BLaER1 treated with 17β-estradiol and CSF1 and Interleukin-3, amounts not matched to agents 10 nM and 100 nM (cell line): ENCODE measurements around the gene ARSG.
A peak's percentile ranks its signal among the peaks of the same experiment; 100 is the strongest.

Experiments used
- H3K27ac ChIP-seq, 11 experiments: shearing (Covaris generic); formaldehyde crosslinking; 2 replicates each; pipeline ENCODE4 v1.8.1; 2022
- H3K27me3 ChIP-seq, 11 experiments: shearing (Covaris generic); formaldehyde crosslinking; 2 replicates each; pipeline ENCODE4 v1.8.1; 2022
- H3K36me3 ChIP-seq, 11 experiments: shearing (Covaris generic); formaldehyde crosslinking; 2 replicates each; pipeline ENCODE4 v1.8.1; 2022
- H3K4me1 ChIP-seq, 10 experiments: shearing (Covaris generic); formaldehyde crosslinking; 2 replicates each; pipeline ENCODE4 v1.8.1; 2022
- H3K4me2 ChIP-seq, 11 experiments: shearing (Covaris generic); formaldehyde crosslinking; 2 replicates each; pipeline ENCODE4 v1.8.1; 2022
- H3K4me3 ChIP-seq, 10 experiments: shearing (Covaris generic); formaldehyde crosslinking; 2 replicates each; pipeline ENCODE4 v1.8.1; 2022
- H3K9ac ChIP-seq, 11 experiments: shearing (Covaris generic); formaldehyde crosslinking; 2 replicates each; pipeline ENCODE4 v1.8.1; 2022
- H3K9me3 ChIP-seq, 11 experiments: shearing (Covaris generic); formaldehyde crosslinking; replicated peaks in 1 of 11; 2 replicates each; pipeline ENCODE4 v1.8.1; 2022
- H4K20me1 ChIP-seq, 11 experiments: shearing (Covaris generic); formaldehyde crosslinking; 2 replicates each; pipeline ENCODE4 v1.8.1; 2022
- Cebpa-rat ChIP-seq, 11 experiments: shearing (Covaris generic); IDR thresholded peaks; 2 replicates each; pipeline ENCODE4 v1.8.1; 2022

ARSG gene

GRCh38 chr17:68391561-68392268 lies 100.4 kb downstream of the ARSG start:
- peaks cover 0 to 33% (median 28%) of the 10 kb centered on the region in 10 experiments; a peak in 18 of 20 replicates for H3K4me1 ChIP-seq
- H4K20me1 ChIP-seq: no peaks in the 10 kb centered on the region
- peaks cover 14 to 25% (median 20%) of the 10 kb centered on the region in 11 experiments for H3K9me3 ChIP-seq
- H3K27me3 ChIP-seq: no peaks in the 10 kb centered on the region
- H3K27ac ChIP-seq: no peak overlapping the region
- peaks cover 0 to 12% (median 9%) of the 10 kb centered on the region in 11 experiments; a peak in 11 of 22 replicates for H3K36me3 ChIP-seq
- no peak overlapping the region for H3K4me2 ChIP-seq
- H3K4me3 ChIP-seq: no peak overlapping the region
- TF ChIP-seq Cebpa-rat (IDR thresholded peaks at IDR 0.05): no peak
- H3K9ac ChIP-seq: no peak overlapping the region

- H3K27ac ChIP-seq: no peak overlapping the region
- peaks cover 16 to 38% (median 37%) of the 10 kb centered on the region in 10 experiments for H3K4me1 ChIP-seq
- peaks cover 0 to 12% (median 9%) of the 10 kb centered on the region in 11 experiments; a peak in 11 of 22 replicates for H3K36me3 ChIP-seq
- no peak for TF ChIP-seq Cebpa-rat (IDR thresholded peaks at IDR 0.05)
- H3K4me2 ChIP-seq: no peak overlapping the region
- no peaks in the 10 kb centered on the region for H3K27me3 ChIP-seq
- peaks cover 14 to 25% (median 20%) of the 10 kb centered on the region in 11 experiments for H3K9me3 ChIP-seq
- H3K9ac ChIP-seq: no peak overlapping the region
- 0 out of 20 replicates have a peak overlapping the region, but pooled peaks of 1 of the 10 experiments have one; percentile 8 for H3K4me3 ChIP-seq
- H4K20me1 ChIP-seq: no peaks in the 10 kb centered on the region
Measured at GRCh38 chr17:68394608-68395331, 103.5 kb downstream of the ARSG start.

DNA sequence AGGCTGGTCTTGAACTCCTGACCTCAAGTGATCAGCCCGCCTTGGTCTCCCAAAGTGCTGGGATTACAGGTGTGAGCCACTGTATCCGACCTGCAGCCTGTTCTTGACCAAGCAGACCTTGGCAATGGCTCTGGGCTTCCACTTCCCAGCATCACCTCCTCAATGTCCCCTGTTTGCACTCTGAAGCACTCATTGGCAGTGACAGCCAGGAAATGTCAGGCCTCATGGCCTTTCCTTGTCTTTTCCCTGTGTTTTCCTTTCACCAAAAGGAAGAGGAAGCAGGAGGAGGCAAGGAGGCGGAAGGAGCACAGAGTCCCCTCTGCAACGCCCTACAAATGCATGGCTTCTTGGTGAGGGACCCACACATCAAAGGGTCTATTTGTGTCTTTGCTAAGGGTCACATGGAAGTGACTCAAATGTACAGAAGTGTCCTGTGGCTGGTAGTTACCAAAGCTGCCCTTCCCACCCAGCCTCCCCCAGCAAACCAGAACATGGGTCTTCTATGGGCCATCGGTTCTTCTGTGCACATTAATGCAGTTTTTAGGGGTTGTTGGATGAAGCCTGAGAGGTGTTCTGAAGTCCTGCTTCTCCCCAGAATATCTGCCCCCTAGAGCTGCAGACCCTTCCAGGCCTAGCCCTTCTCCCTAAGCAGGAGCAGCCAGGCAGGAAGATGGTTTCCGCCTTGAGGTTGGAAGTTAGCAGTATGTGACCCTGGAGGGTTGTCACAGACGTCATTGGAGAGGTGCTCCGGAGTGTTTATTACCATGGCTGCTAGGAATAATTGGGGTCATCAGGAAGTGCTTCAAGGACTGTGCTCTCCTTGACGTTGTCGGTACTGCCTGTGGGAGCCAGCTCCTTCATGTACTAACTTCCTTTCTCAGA lies 105.2 kb downstream of the ARSG start:
- Histone ChIP-seq H3K9me3 (peaks cover 14 to 25% (median 20%) of the 10 kb centered on the region in 11 experiments), H3K4me2 (peak overlapping the region; percentile 8 to 91 (median 82); a peak in 21 of 22 replicates), H3K4me1 (peaks cover 26 to 55% (median 51%) of the 10 kb centered on the region in 10 experiments), H3K27me3 (no peaks in the 10 kb centered on the region), H3K27ac (peak overlapping the region in 5 of 11 experiments; percentile 2 to 61 (median 46); a peak in 8 of 22 replicates), H3K4me3 (no peak overlapping the region), H3K36me3 (peaks cover 0 to 12% (median 9%) of the 10 kb centered on the region in 11 experiments; a peak in 11 of 22 replicates), H4K20me1 (no peaks in the 10 kb centered on the region), H3K9ac (peak overlapping the region in 3 of 11 experiments; percentile 6 to 49 (median 48); a peak in 7 of 22 replicates)
- TF ChIP-seq Cebpa-rat (IDR thresholded peaks at IDR 0.05): no peak

GRCh38 chr17:68397108-68397536 lies 105.8 kb downstream of the ARSG start:
- Histone ChIP-seq H3K4me3 (no peak overlapping the region), H3K27ac (peak overlapping the region in 6 of 11 experiments; percentile 2 to 61 (median 42); a peak in 9 of 22 replicates), H3K4me1 (peaks cover 26 to 56% (median 51%) of the 10 kb centered on the region in 10 experiments), H4K20me1 (no peaks in the 10 kb centered on the region), H3K27me3 (no peaks in the 10 kb centered on the region), H3K9ac (peak overlapping the region in 3 of 11 experiments; percentile 6 to 49 (median 48); a peak in 7 of 22 replicates), H3K36me3 (peaks cover 0 to 12% (median 9%) of the 10 kb centered on the region in 11 experiments; a peak in 11 of 22 replicates), H3K4me2 (peak overlapping the region; percentile 8 to 91 (median 82); a peak in 21 of 22 replicates), H3K9me3 (peaks cover 14 to 25% (median 20%) of the 10 kb centered on the region in 11 experiments)
- no peak for TF ChIP-seq Cebpa-rat (IDR thresholded peaks at IDR 0.05)

GRCh38 chr17:68398691-68399637 lies 107.7 kb downstream of the ARSG start:
- H3K27ac ChIP-seq: peak overlapping the region in 10 of 11 experiments; percentile 31 to 93 (median 69); a peak in 19 of 22 replicates
- peaks cover 26 to 61% (median 54%) of the 10 kb centered on the region in 10 experiments for H3K4me1 ChIP-seq
- no peak overlapping the region for H3K4me3 ChIP-seq
- peaks cover 14 to 25% (median 18%) of the 10 kb centered on the region in 11 experiments for H3K9me3 ChIP-seq
- H3K27me3 ChIP-seq: no peaks in the 10 kb centered on the region
- H4K20me1 ChIP-seq: no peaks in the 10 kb centered on the region
- H3K9ac ChIP-seq: peak overlapping the region in 9 of 11 experiments; percentile 2 to 82 (median 59); a peak in 13 of 22 replicates
- H3K4me2 ChIP-seq: peak overlapping the region; percentile 63 to 95 (median 83)
- TF ChIP-seq Cebpa-rat (IDR thresholded peaks at IDR 0.05): peak in 4 of 11 experiments; percentile 43 to 82 (median 60); a peak in 6 of 22 replicates
- peaks cover 0 to 12% (median 9%) of the 10 kb centered on the region in 11 experiments; a peak in 11 of 22 replicates for H3K36me3 ChIP-seq

- H3K4me1 ChIP-seq: peaks cover 26 to 61% (median 54%) of the 10 kb centered on the region in 10 experiments
- no peaks in the 10 kb centered on the region for H3K27me3 ChIP-seq
- TF ChIP-seq Cebpa-rat (IDR thresholded peaks at IDR 0.05): 0 out of 22 replicates have a peak, but pooled peaks of 1 of the 11 experiments have one; percentile 28
- H4K20me1 ChIP-seq: no peaks in the 10 kb centered on the region
- H3K4me2 ChIP-seq: peak overlapping the region; percentile 63 to 95 (median 83)
- peaks cover 0 to 7% (median 6%) of the 10 kb centered on the region in 11 experiments; a peak in 11 of 22 replicates for H3K36me3 ChIP-seq
- H3K9ac ChIP-seq: peak overlapping the region; percentile 2 to 82 (median 45); a peak in 14 of 22 replicates
- peaks cover 10 to 24% (median 15%) of the 10 kb centered on the region in 11 experiments for H3K9me3 ChIP-seq
- no peak overlapping the region; a peak in 1 of 20 replicates for H3K4me3 ChIP-seq
- H3K27ac ChIP-seq: peak overlapping the region in 10 of 11 experiments; percentile 13 to 93 (median 66); a peak in 16 of 22 replicates
Measured at GRCh38 chr17:68399638-68400403, 108.5 kb downstream of the ARSG start.
